Stimulated activated CD8-positive, alpha-beta memory T cell treated with anti-CD3 and anti-CD28 coated beads, Interleukin-7, amount 100 ng/mL, for 4 hours (primary cell): ENCODE results near the gene RASGEF1B.

ENCODE experiments used
- DNase-seq, 2 donors: peaks; one replicate each; pipeline ENCODE4 v3.0.0-alpha.2; 2020; ENCODE audit warnings: low read depth in 2 of 2

The RASGEF1B gene

GRCh38 chr4:81471588-81472280, at the start of gene RASGEF1B:
Gene RASGEF1B, minus strand, starts transcription at chr4:81471907. Its CDS starts 12,399 bp downstream, at chr4:81459508.
- peak; percentile 87 to 98 for DNase-seq

GRCh38 chr4:81519856-81520255, 48.1 kb upstream of the RASGEF1B start:
- no peak for DNase-seq

GRCh38 chr4:81519427-81519773, 47.7 kb upstream of the RASGEF1B start:
- DNase-seq, result no peak

DNA sequence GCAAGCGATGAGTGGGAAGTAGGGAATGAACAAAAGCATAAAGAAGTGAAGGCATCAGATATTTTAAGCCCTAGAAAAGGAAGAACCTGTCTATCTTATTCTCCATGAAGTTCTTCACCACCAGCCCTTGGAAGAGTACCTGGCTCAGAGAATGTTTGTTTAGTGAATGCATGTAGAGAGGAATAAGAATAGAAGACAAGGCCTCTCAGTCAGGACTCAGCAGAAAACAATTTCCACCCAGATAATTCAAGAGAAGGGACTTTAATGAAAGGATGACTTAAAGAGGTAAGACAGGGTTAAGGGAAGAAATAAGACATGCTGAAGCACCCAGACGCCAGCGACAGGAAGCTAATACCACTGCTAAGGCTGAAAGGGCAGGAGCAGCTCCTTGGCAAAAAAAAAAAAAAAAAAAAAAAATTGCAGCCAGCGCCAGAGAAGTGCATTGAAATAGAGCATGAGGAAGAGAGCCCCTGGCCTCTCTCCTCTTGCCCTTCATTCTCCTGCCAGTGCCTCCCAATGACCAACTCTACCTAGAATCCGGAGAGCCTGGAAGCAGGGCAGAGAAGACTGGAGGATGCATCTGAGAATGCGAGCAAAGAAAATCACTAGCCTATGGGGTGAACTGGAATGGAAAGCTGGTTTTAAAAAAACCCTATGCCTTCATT, 47.2 kb upstream of the RASGEF1B start:
- DNase-seq, result no peak

GRCh38 chr4:81516241-81516640, 44.5 kb upstream of the RASGEF1B start:
- no peak for DNase-seq

- DNase-seq, result no peak
Measured at GRCh38 chr4:81512757-81513501, 41.2 kb upstream of the RASGEF1B start.

GRCh38 chr4:81512001-81512756, 40.5 kb upstream of the RASGEF1B start:
- DNase-seq, result no peak

DNA sequence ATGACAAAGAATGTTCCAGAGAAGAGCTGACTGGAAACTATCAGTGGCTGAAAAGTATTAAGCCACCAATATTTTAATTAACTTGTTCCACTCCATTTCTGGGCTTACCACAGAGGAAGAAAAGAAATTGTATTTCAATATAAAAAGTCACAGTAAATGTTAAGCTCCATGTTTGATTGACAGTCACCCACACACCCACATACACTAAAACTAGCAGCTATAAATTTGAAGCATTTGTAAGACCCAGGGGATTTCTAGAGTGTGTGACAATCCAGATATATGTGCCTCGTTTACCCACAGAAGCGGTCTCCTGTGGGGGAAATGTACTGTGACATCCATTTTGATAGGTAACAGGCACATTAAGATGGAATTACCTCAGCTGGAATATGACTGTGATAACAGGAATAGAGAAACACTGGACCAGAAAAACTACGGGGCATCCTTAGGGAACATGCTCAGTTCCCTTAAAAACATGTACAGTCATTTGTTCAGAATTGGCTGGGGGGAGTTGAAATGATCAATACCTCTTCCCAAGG, 39.0 kb upstream of the RASGEF1B start:
- no peak for DNase-seq

- peak in 1 of 2 donors; percentile 19 for DNase-seq
Measured at GRCh38 chr4:81509822-81510221, 38.1 kb upstream of the RASGEF1B start.

GRCh38 chr4:81509191-81509590, 37.5 kb upstream of the RASGEF1B start:
- no peak for DNase-seq

- DNase-seq, result no peak
Measured at GRCh38 chr4:81508411-81509185, 36.9 kb upstream of the RASGEF1B start.

GRCh38 chr4:81507530-81507929, 35.8 kb upstream of the RASGEF1B start:
- DNase-seq, result no peak

DNA sequence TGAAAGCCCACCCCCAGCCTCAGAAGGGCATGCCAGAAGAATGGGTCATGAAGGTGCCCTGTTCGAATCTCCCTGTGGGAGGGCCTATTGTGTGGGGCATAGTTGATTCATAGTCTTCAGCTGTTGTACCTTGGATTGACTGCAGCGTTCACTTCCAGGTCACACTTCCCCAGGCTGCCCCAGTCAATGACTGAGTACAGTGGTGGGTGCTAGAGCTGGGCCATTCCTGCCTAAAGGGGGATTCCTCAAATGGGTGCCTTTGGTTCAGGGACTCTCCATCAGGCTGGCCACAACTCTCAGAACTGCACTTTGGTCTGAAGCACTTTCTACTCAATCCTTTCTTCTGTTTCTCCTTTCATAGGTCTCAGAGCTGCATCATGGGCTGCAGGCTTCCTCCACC, 35.0 kb upstream of the RASGEF1B start:
- no peak for DNase-seq

DNA sequence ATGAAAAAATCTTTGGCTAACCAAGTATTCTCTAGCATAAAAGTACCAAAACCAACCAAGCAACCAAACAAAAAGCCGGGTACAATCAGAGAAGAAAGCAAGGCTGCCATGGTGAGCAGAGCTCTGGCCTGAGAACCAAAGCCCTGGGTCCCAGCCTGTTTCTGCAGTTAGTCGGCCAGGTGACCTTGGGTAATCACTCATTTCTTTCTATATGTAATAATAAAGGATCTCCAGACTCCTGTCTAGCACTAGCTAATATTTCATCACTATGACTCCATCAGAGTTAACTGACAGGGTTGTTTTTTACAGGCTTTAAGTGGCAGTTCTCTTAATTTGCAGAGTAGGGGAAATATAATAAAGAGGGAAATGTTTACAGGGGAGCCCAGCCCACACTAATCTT, 34.0 kb upstream of the RASGEF1B start:
- DNase-seq, result no peak

DNA sequence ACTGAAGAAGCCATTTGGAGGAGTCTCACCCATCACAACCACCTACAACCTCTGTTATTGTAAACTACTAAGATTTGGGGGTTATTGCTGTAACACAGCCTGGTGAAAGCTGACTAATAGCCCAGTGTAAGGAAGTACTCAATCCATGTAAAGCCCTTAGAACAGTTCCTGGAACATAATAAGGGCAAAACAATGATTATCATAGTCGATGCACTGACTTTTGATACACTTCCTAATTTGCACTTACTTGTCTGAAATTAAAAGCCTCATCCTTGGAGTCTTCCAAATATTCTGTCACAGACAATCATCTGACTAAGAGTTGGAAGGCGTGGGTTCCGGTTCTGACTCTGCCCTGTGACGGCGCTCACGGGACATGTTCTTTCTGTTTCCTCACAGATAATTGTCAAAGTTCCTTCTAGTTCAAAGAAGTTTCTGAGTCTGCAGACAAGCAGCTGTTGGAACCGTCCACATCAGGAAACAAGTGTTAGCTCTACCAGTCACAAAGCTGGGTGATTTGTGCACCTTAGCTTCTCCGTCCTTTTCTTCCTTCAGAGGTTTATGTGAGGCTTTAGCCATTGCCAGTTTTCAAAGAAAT, 33.4 kb upstream of the RASGEF1B start:
- peak; percentile 48 to 51 for DNase-seq

- DNase-seq, result no peak
Measured at GRCh38 chr4:81504112-81505003, 32.7 kb upstream of the RASGEF1B start.

DNA sequence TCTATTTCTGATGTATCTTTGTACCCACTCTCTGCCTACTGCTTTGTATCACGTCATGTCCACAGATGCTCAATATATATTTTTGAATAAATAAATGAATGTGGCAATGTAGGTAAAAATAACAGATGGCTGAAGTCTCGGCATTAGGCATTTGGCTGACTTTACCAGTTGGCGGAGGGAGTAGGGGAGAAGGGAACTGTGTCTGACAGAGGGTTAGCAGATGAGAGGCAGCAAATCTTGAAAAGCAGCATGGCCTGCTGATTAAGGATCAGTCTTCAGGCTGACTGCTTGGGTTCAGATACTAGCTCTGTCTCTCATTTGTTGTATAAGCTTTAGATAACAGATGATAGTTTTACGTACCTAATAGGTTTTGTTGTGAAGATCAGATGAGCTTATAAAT, 31.9 kb upstream of the RASGEF1B start:
- DNase-seq, result no peak

DNA sequence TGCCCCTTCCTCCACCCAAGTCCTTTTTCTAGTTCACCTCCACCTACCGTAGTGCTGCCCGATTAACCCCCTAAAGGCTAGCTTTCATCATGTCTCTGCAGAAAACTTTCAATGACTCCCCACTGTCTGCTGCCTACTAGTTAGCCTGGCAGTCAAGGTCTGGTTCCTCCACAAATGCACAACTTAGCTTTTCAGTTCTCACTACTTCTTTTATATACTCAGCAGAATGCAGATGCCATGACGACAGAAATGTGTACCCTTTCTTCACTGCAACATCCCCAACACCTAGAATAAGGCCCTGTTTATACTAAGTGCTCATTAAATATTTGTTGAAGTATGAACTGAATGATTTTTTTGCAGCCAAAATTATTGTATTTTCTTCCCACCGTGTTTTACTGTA, 30.9 kb upstream of the RASGEF1B start:
- DNase-seq, result no peak

DNA sequence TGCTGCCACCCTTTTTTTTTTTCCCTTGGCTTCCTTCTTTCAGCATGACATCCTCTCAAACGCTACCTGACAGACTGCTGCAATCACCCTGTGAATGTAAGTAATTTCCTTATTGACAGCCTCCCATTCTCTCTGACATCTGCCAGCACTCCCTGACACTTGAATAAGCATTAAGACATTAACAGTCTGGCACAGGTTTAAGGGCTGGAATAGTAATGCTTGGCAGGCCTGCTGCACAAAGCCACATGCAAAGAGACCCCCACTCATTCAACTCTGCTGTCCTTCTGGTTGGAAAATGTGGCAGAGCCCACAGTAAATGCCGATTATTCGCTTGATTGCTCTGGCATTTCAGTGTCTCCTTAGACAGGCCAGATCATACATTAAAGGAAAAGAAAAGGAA, 28.1 kb upstream of the RASGEF1B start:
- no peak for DNase-seq
